Adipose tissue (tissue), 3 donors: Measurements from ENCODE around the gene LRRC4C. TPM values are rescaled to one million over a fixed set of nuclear protein-coding genes. Genes with fewer than 3 reads are reported as not detected.

Experiments used
- H3K27ac ChIP-seq: one replicate; pipeline ENCODE4 v1.5.1; 2013; ENCODE audit warnings: low read depth, low read length
- WGBS, 3 donors: extraction: QIAGEN DNeasy Blood & Tissue Kit; methylation state at CpG; one replicate each; pipeline ENCODE4 v1.1.7; 2013; 5-methylcytosine and 5-hydroxymethylcytosine counted together
- polyA plus RNA-seq, 3 donors: library from polyadenylated mRNA; stranded (reverse); fragments of 200-250 nt; gene quantifications; one replicate each; pipeline ENCODE4 v1.2.3, GENCODE V29; 2013
- donor health status: healthy with polysubstance abuse.
- donor health status: Bipolar disorder and iron deficiency.
- donor health status: healthy.

The LRRC4C gene
- polyA plus RNA-seq, 3 donors, result 0.06 to 1.1 (median 0.74) TPM

DNA sequence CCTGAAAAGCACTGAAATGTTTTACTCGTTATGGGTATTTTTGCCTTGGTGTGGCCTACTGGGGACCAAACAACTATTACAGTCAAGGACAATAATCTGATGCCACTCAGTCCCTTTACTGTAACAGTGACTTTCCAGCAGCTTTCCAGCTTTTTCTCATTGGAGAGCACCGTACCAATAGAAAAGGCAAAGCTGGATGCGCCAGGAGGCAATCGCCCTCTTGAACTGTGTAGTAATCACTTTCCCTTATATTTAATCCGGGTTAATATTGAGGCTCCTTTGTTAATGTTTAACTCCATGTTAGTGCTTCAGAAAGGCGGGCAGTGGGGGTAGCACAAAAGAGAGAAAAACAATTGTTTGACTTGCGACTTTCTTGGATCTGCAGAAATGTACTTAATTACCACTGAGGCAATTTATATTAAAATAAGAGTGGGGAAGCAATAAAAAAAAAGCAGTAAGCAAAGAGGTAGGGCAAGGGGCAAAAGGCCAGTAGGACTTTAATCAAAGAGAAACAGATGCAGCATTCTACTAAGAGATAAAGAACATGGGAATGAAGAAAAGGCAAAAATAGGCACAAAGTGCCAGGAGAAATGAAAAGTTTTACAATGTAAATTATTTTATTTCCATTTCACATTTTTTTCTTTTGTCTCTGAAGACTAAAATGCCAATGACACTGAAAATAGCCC is 81.6 kb downstream of the LRRC4C start:
- no peak overlapping the region for H3K27ac ChIP-seq
- 26 to 84% (median 81%) methylated on average over 7 of the region's 7 CpGs for WGBS, 3 donors

DNA sequence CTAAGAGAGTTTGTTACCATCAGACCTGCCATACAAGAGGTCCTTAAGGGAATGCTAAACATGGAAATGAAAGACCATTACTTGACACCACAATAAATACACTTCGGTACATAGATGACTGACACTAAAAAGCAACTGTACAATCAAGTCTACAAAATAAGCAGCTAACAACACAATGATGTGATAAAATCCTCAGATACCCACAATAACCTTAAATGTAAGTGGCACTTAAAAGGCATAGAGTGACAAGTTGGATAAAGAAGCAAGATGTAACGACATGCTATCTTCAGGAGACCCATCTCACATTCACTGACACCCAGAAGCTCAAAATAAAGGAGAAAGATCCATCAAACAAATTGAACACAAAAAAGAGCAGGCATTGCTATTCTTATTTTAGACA is 107.6 kb downstream of the LRRC4C start:
- no peak overlapping the region for H3K27ac ChIP-seq
- WGBS, 3 donors, result 45 to 70% (median 62%) methylated on average over 2 of the region's 2 CpGs

DNA sequence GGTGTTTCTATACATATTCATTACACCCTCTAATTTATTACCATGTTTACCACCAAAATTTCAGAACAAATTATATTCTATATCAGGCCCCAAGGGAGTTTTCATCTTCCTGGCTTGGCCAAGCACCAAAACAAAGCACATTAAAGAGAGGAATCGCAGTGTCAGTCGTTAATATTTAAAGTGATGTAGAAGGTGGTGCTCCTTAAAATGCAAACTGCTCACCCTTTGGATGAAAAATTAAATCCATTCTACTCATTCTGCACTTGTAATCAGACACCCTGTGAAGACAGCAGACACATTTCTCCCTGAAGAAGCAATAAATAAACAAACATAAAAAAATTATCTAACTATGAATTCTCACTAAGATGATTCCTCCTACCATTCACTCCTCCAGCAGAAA is 113.4 kb downstream of the LRRC4C start:
- 74 to 82% (median 81%) methylated on average over 2 of the region's 2 CpGs for WGBS, 3 donors
- H3K27ac ChIP-seq, result no peak overlapping the region

DNA sequence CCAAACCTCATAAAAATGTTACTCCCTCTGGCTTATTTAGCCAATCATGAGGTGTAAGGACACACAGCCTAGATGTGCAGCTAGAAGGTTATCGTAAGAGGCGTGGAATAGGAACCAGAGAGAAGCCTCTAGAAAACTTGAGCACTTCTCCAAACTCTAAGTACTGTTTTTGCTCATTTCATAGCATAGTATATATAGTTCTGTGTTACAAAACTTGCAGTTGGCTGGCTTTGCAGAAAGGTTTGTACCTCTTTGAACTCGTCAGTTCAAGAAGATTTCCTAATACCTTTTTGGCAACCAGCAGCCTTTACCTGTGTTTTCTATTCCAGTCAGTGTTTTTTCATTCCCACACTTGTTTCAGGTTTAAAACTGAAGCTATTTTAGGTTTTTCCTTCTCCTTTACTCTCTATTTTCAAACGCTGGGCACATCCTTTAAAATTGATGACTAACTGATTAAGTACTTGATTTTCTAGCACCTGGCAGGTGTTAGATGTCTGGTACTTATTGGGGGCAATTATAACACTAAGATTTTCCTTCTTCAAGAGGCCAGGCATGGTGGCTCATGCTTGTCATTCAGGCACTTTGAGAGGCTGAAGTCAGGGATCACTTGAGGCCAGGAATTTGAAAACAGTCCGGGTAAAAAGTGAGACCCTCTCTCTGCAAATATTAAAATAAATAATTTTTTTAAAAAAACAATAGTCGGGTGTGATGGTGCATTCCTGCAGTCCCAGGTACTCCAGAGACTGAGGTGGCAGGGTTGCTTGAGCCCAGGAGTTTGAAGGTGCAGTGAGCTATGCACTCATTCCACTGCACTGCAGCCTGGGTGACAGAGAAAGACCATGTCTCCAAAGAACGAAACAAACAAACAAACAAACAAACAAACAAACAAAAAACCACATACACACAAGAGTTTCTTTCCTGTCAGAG is 125.2 kb downstream of the LRRC4C start:
- H3K27ac ChIP-seq, result no peak overlapping the region
- 62 to 69% (median 68%) methylated on average over 7 of the region's 7 CpGs for WGBS, 3 donors

DNA sequence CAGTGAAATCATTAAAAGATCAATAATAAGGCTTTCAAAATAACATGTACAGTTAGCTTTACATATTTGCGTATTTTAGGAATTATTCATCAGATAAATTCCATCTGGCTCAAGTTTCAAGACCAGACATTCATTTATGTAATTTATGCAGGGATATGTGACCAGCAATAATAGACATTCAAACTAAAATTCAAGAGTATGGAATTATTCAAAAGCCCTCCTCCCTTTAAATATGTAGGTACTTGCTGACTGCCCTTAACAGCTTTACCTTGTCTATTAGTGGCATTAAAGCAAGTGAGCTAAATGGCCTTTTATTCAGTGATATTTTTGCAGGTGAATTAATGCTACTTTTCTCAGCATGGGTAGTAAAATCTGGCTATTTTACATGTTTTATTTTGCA is 126.1 kb downstream of the LRRC4C start:
- 70 to 87% (median 80%) methylated on average over 1 of the region's 1 CpG for WGBS, 3 donors
- H3K27ac ChIP-seq, result no peak overlapping the region

DNA sequence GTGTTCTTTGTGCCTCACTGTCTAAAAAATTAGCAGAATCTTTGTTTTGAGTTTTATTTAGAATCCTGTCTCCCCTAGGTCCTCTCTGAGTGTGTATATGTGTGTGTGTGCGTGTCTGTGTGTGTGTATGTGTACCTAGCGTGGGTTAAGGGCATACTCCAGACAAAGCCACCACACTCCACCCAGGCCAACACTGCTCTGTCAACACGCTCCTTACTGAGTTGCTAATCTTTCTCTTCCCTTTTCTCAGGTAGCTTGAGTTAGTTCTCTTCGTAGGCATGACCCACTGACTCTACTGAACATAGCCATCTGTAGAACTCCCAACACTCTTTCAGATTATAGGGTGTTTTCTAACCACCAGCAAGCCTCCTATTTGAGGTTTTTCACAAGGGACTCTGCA is 131.1 kb downstream of the LRRC4C start:
- WGBS, 3 donors, result 72 to 82% (median 77%) methylated on average over 4 of the region's 4 CpGs

DNA sequence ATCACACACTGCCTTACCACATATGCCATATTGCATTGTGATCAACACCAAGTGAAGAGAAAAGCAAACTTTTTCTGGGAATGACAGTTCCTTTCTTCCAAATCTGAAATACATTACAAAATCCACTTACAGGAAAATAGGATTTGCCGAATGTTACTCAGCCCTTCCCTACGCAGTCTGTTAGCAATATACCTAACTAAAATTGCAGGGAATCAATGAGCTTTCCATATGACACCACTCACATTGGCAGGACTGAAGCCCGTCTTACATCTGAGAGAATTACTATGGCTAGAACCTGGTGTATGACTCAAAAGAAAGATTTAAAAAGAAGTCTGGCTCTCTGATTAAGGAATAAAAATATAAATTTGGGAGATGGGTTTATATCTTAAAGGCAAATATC is 136.0 kb downstream of the LRRC4C start:
- WGBS, 3 donors, result 85 to 95% (median 89%) methylated on average over 3 of the region's 3 CpGs
- H3K27ac ChIP-seq, result no peak overlapping the region

More for the DNA sequence above, 131.1 kb downstream of the LRRC4C start:
- H3K27ac ChIP-seq, result no peak overlapping the region

DNA sequence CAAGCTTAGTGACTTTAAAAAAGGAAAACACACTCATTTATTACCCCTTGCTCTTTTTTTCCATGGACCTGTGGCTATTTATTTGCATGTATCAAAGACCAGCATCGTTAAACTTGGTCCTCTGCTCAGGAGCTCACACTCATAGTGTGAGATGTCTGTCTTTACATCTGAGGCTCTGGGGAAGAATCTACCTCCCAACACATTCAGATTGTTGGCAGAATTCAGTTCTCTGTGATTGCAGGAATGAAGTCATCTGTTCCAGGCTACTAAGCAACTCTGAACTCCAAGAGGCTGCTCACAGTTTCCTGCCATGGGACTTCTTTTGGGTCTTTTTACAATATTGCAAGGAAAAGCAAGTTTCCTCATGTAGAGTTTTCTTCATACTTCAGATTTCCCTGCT is 138.8 kb downstream of the LRRC4C start:
- WGBS, 3 donors, result 68 to 88% (median 77%) methylated on average over 1 of the region's 1 CpG
- no peak overlapping the region for H3K27ac ChIP-seq

DNA sequence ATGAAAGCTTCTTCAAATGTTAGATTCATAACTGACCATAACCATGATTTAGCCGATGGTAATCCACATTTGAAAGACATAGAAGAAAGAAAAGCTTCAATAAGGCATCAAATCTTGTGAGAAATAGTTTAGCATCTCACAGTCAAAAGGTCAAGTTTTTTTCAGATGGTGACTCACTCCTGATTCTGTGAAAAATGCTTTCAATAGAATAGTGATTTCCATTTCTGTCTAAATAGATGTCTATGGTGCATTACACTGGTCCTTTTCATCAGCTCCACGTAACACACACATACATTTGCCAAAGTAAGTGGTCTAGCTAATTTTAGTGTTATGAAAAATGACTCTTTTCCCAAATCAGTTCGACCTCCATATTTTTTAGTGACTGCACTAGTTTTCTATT is 139.2 kb downstream of the LRRC4C start:
- 57 to 63% (median 60%) methylated on average over 3 of the region's 3 CpGs for WGBS, 3 donors

DNA sequence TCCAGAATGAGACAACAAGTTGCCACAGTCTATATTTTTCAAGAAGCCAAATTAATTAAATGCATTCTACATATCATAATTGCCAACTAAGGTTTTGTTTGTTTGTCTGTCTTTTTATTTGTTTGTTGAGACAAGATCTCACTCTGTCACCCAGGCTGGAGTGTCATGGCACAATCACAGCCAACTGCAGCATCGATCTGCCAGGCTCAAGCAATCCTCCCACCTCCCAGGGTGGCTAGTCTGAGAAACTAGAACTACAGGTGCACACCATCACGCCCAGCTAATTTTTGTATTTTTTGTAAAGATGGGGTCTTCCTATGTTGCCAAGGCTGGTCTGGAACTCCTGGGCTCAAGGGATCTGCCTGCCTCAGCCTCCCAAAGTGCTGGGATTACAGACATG is 140.0 kb downstream of the LRRC4C start:
- H3K27ac ChIP-seq, result no peak overlapping the region
- 74 to 78% (median 77%) methylated on average over 2 of the region's 2 CpGs for WGBS, 3 donors

More for the DNA sequence above, 139.2 kb downstream of the LRRC4C start:
- H3K27ac ChIP-seq, result no peak overlapping the region

DNA sequence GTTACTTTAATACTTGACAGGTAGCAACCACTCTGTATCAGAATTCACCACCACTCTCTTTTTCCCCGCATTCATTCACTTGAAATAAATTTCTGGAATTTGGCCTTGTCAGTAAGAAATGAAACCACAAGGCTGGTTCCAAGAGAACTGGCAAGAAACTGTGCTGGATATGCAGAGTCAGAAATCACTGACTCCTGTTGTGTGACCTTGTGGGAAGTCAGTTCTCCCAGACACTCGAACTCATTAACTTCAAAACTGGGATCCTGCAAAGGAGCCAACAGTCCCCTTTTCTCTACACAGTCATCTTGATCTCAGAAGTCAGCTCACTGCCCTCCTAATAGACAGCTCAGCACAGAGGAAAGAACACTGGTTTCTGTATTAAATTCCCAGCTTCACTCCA is 142.7 kb downstream of the LRRC4C start:
- WGBS, 3 donors, result 28 to 48% (median 46%) methylated on average over 2 of the region's 2 CpGs
- no peak overlapping the region for H3K27ac ChIP-seq

DNA sequence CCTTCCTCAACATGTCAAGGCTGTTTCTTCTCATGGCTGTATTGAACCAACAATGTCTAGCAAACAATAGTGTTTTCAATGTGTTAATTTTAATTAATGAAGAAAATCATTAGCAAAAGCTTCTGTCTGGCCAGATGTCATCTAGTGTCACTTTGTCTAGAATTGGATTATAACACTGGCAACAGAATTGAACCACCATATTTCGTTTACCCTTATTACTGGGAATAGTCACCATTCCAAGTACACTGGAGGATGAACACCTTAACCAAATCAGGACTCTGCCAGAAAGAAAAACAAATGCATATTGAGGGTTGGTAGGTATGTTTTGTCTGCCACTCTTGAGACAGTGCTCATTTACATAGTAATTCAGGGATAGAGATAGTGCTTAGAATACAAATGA is 146.2 kb downstream of the LRRC4C start:
- WGBS, 3 donors, result 69 to 75% (median 73%) methylated on average over 1 of the region's 1 CpG
- H3K27ac ChIP-seq, result no peak overlapping the region

DNA sequence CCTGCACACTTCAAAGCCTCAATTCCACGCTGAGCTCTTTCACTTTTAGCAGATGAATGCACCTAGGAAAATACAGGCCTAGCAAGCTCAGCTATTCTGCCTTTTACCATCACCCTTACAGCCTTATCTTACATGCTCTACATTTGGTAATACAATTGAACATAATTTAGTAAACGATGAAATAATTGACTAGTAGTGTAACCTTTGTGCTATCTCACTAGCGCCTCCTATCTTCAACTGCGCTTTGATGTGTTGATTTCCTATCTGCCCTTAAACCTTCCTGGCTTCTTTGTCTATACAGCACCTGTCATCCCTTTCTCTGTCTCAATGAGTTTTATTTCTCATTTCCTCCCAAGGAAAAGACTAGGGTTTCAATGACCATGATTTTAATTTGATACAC is 149.7 kb downstream of the LRRC4C start:
- H3K27ac ChIP-seq, result no peak overlapping the region
- WGBS, 3 donors, result 69 to 78% (median 71%) methylated on average over 4 of the region's 4 CpGs

DNA sequence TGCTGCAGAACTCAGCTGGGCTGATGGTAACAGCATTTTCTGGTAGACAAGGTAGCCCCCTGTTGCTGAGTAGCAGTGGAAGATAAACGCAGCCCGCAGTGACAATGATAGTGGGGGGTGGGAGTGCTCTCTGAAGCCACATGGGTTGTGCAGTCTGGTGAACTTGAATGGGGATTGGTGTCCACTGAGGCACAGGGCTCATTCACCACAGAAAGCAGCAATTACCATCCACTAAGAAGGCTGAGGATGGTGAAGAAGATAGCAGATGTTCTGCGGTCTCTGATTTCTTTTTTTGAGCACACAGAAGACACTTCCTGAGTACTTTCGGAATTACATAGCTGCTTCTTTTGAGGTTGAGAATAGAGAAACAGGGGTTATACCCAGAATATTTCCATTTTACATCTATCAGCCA is 150.3 kb downstream of the LRRC4C start:
- 69 to 83% (median 81%) methylated on average over 4 of the region's 4 CpGs for WGBS, 3 donors
- H3K27ac ChIP-seq, result no peak overlapping the region

DNA sequence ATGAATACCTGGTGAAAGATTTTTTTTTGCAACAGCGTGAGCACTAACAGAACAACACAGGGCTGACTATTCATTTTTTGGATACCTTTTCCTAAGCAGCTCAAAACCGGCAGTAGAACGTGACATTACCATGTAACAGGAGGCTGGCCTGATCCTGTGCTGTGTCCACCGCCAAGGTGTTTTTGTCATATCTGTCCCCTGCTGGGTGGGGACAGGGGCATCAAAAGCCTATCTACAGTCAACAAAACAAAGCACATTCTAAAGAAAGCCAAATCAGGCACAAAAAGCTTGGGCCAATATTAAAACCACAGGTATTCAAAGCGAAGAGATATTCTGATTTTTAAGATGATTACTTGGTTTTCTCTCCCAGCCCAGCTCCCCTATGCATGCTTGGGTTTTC is 151.2 kb downstream of the LRRC4C start:
- no peak overlapping the region for H3K27ac ChIP-seq
- WGBS, 3 donors, result 60 to 85% (median 84%) methylated on average over 5 of the region's 5 CpGs

DNA sequence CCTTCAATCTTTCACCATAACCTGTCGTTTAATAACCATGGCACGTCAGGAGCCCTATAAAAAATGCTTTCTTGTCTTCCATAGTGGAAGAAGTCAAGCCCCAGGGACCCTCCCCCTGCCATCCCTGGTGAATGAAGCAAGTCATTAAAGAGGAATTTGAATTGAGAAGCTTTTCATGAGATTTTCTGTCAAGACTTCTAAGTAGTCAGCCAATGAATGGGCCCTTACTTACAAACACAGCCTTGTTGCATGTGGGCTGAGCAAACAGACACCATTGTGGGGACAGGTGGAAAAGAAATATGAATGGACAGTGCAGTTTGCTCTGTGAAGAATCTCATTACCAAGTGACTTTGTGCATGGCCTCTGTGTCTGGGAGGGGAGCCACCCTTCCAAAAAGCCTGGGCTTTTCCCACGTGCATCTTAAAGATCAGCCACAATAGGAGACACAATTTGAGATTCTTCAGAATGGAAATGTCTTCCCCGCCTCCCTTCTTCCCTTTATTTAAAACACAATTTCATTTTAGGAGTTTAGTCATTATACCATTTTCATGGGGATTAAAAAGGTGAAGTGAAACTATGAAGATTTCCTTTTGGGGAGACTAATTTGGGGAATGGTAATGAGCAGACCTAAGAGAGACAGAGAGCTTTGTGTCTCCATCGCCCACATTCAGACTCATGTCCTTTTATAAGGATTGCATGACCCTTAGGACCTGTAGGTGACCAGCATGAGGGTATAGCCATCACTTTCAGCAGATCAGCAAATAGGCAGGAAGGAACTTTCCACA is 152.0 kb downstream of the LRRC4C start:
- WGBS, 3 donors, result 61 to 79% (median 75%) methylated on average over 5 of the region's 5 CpGs
- H3K27ac ChIP-seq, result no peak overlapping the region

DNA sequence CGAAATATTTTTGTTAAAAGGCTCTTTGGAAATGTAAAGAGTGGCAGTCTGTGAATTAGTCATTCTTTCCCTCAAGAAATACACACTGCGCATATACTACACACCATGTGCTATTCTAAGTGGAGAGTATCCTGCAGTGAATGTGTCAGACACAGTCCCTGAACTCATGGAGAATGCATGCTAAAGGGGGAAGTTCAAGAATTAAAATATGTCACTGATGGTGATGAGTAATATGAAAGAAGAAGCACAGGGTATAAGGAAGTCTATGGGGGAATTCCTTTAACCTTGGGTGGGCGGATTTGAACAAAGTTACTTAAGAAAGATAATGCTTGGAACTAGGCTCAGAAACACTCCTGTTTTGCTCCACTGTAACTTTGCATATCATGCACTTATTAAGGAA is 153.0 kb downstream of the LRRC4C start:
- 77 to 85% (median 83%) methylated on average over 3 of the region's 3 CpGs for WGBS, 3 donors
- H3K27ac ChIP-seq, result no peak overlapping the region

DNA sequence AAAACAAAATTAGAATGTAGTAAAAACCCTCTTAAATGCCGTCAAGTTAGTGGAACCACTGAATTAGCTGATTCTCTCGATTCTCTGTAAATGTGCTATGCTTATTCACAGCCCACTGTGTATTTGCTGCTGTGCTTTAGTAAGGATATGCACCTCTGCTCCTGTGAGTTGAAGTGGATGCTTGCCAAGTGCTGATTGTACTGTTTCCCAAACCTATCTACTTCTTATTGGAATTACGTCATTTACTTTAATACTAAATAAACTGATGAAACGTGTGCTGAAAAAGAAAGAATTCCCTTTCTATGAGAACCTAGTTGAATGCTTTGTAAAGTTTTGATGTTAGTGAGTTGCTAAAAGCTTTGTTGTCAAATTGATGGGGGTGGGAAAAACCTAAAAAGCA is 158.4 kb downstream of the LRRC4C start:
- 50 to 64% (median 60%) methylated on average over 4 of the region's 4 CpGs for WGBS, 3 donors
- no peak overlapping the region for H3K27ac ChIP-seq

DNA sequence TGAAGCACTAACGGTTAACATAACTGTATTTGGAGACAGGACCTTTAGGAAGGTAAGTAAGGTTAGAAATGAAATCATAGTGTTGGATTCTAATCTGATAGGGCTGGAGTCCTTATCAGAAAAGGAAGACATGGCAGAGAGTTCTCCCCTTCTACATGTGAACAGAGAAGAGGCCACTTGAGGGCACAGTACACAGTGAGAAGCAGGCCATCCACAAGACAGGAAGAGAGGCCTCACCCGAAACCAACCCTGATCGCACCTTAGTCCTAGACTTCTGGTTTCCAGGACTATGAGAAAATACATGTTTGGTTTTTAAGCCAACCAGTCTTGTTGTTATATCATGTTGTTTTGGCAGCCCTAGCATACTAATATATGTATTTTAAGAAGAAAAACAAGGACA is 170.0 kb downstream of the LRRC4C start:
- 83 to 91% (median 91%) methylated on average over 3 of the region's 3 CpGs for WGBS, 3 donors
- no peak overlapping the region for H3K27ac ChIP-seq
